K562 (cell line): ENCODE results near the gene MRPL16. TPM values are rescaled to one million over a fixed set of nuclear protein-coding genes. Genes with fewer than 3 reads are reported as not detected.
"Not testable (repeated sequence)": the region's sequence is repeated elsewhere in the genome, so short reads cannot be mapped to it uniquely, and the experiment has no call there.

Experiments used
- ATAC-seq: fragments of 200-7000 bp; cut with Tn5 transposase; 3 replicates; pipeline ENCODE4 v1.9.1; 2020; ENCODE audit warnings: moderate library complexity
- BruUV-seq: library from RNA; stranded (reverse); fragments of 400-500 nt; replicated peaks from 2 replicates; lab custom pipeline; 2021; lab: Mats Ljungman, UMichigan
- CTCF ChIA-PET: fragments of 300-600 bp; formaldehyde crosslinking; extraction: SDS; loops from one replicate; lab custom pipeline; 2021; ENCODE audit warnings: low intra/inter-chr PET ratio; lab: Yijun Ruan, JAX
- POLR2A ChIA-PET: fragments of 300-600, 350-650 bp; sonication (Branson Sonifier 250); formaldehyde crosslinking; extraction: SDS; loops from one replicate; lab custom pipeline; 2021; ENCODE audit warnings: antibody characterized with exemption, inconsistent platforms; lab: Yijun Ruan, JAX
- DNase-seq, 4 experiments: peaks; one replicate each; pipeline versions ENCODE4 v3.0.0 to v3.0.0-alpha.2; 2011 to 2018; ENCODE audit warnings: low spot score in 3 of 4, mixed read lengths in 3 of 4; ENCODE audit errors: extremely low read depth in 1 of 4
- FAIRE-seq: peaks from 2 replicates; lab custom pipeline; 2011; peaks lifted over from hg19 to GRCh38; lab: Jason Lieb, UNC
- H2AFZ ChIP-seq: 2 replicates; pipeline ENCODE4 v1.6.0; 2011; ENCODE audit warnings: low read depth, low read length, control low read depth, inconsistent platforms
- H3K27ac ChIP-seq: fragments of 200-600 bp; 3 replicates; pipeline ENCODE4 v1.8.0; 2011; ENCODE audit warnings: low read depth, mild to moderate bottlenecking, control low read depth, inconsistent platforms, low read length, moderate library complexity, mixed read lengths; ENCODE audit errors: extremely low read depth
- H3K27me3 ChIP-seq, 2 experiments: fragments of 300-600 bp in 1 of 2; 2 replicates in 1 of 2; 3 replicates in 1 of 2; pipeline versions ENCODE4 v1.6.0 to v1.8.0; 2011; ENCODE audit warnings: inconsistent platforms in 2 of 2, low read length in 2 of 2, mild to moderate bottlenecking in 1 of 2, mixed read lengths in 1 of 2, moderate library complexity in 1 of 2; ENCODE audit not compliant: control insufficient read depth in 2 of 2, insufficient read depth in 2 of 2
- H3K36me3 ChIP-seq: fragments of 300-600 bp; 3 replicates; pipeline ENCODE4 v1.8.0; 2011; ENCODE audit warnings: mild to moderate bottlenecking, low read length, inconsistent platforms; ENCODE audit not compliant: control insufficient read depth, insufficient read depth
- H3K4me1 ChIP-seq, 2 experiments: fragments of 200-600 bp in 1 of 2; replicated peaks in 1 of 2; 2 replicates in 1 of 2; 3 replicates in 1 of 2; pipeline versions ENCODE4 v1.5.1 to v1.8.0; 2011; ENCODE audit warnings: inconsistent platforms in 2 of 2, low read length in 2 of 2, mild to moderate bottlenecking in 1 of 2, mixed read lengths in 1 of 2, moderate library complexity in 1 of 2; ENCODE audit not compliant: control insufficient read depth in 2 of 2, insufficient read depth in 2 of 2
- H3K4me2 ChIP-seq: 2 replicates; pipeline ENCODE4 v1.6.1; 2011; ENCODE audit warnings: low read length, control low read depth, inconsistent platforms, mixed read lengths; ENCODE audit not compliant: insufficient read depth
- H3K4me3 ChIP-seq: fragments of 200-600 bp; sonication (generic), shearing (Covaris generic); 2 replicates; pipeline ENCODE4 v1.5.1; 2016; ENCODE audit warnings: control low read depth, inconsistent platforms
- H3K79me2 ChIP-seq: fragments of 200-600 bp; 3 replicates; pipeline ENCODE4 v1.8.0; 2011; ENCODE audit warnings: low read length, inconsistent platforms; ENCODE audit not compliant: control insufficient read depth, insufficient read depth
- H3K9ac ChIP-seq, 2 experiments: 2 replicates each; pipeline versions ENCODE4 v1.6.0 to v1.6.1; 2011; ENCODE audit warnings: low read depth in 2 of 2, low read length in 2 of 2, control low read depth in 1 of 2, inconsistent platforms in 1 of 2, mild to moderate bottlenecking in 1 of 2, mixed read lengths in 1 of 2; ENCODE audit not compliant: insufficient read depth in 1 of 2
- H3K9me1 ChIP-seq: one replicate; pipeline ENCODE4 v1.6.0; 2011; ENCODE audit warnings: inconsistent platforms, mild to moderate bottlenecking, low read length, moderate library complexity; ENCODE audit not compliant: control insufficient read depth, insufficient read depth
- H3K9me3 ChIP-seq: replicated peaks from 2 replicates; pipeline ENCODE4 v1.5.1; 2011; ENCODE audit warnings: low read depth, low read length, inconsistent platforms; ENCODE audit not compliant: control insufficient read depth, insufficient read depth
- H4K20me1 ChIP-seq: replicated peaks from 2 replicates; pipeline ENCODE4 v1.6.1; 2011; ENCODE audit warnings: low read length, inconsistent platforms, mixed read lengths; ENCODE audit not compliant: control insufficient read depth, insufficient read depth
- FOXM1 ChIP-seq, 2 experiments: fragments of 450-650 bp in 1 of 2; sonication (generic) in 1 of 2; formaldehyde crosslinking in 1 of 2; IDR thresholded peaks; 2 replicates each; pipeline versions ENCODE4 v1.6.1 to v1.9.0; 2017 to 2022; ENCODE audit warnings: low read depth in 2 of 2, mild to moderate bottlenecking in 2 of 2, missing genetic modification reagents in 1 of 2, moderate library complexity in 1 of 2
- KDM1A ChIP-seq, 2 experiments: fragments of 450-650 bp; IDR thresholded peaks; 2 replicates each; pipeline ENCODE4 v1.6.1; 2016; ENCODE audit warnings: mild to moderate bottlenecking in 2 of 2
- KLF16 ChIP-seq: IDR thresholded peaks from 2 replicates; pipeline ENCODE4 v1.6.1; 2016; ENCODE audit warnings: antibody characterized with exemption
- MEIS2 ChIP-seq: fragments of 450-650 bp; IDR thresholded peaks from 2 replicates; pipeline ENCODE4 v1.6.1; 2014; ENCODE audit warnings: mild to moderate bottlenecking; ENCODE audit not compliant: partially characterized antibody
- NR2C1 ChIP-seq, 2 experiments: fragments of 450-650 bp; IDR thresholded peaks; 2 replicates each; pipeline ENCODE4 v1.6.1; 2017; ENCODE audit warnings: mild to moderate bottlenecking in 2 of 2, antibody characterized with exemption in 1 of 2, inconsistent platforms in 1 of 2, missing compliant biosample characterization in 1 of 2, missing genetic modification characterization in 1 of 2
- PRDM10 ChIP-seq: fragments of 450-650 bp; IDR thresholded peaks from 2 replicates; pipeline ENCODE4 v1.6.1; 2018; ENCODE audit not compliant: partially characterized antibody
- WGBS: fragments of 100-300 bp; shearing (Covaris generic); methylation state at CpG from one replicate; pipeline ENCODE4 v1.1.6; 2016; ENCODE audit warnings: low coverage, mixed read lengths; ENCODE audit not compliant: insufficient coverage; ENCODE audit errors: missing lambda C conversion rate; 5-methylcytosine and 5-hydroxymethylcytosine counted together
- in situ Hi-C: fragments of 300-500 bp; cut with MboI; formaldehyde crosslinking; loops from 4 replicates; pipeline ENCODE4 v1.15.0; 2018; ENCODE audit warnings: inconsistent platforms, mixed read lengths
- intact Hi-C: fragments of 100-400 bp; cut with micrococcal nuclease; formaldehyde crosslinking; loops from 2 replicates; pipeline ENCODE4 v1.14.2; 2022
- polyA plus RNA-seq, 8 experiments: library from polyadenylated mRNA; depleted of rRNA in 4 of 8; stranded (reverse) in 5 of 8; unstranded in 3 of 8; fragments of >200 nt; fragmentation: Nextera tagmentation in 2 of 8; fragmentation: Illumina TruSeq in 1 of 8; extraction: Ambion mirVana in 2 of 8; extraction: Trizol in 1 of 8; gene quantifications; 2 replicates each; pipeline versions ENCODE4 v1.2.1 to v1.2.3, GENCODE V29; 2011 to 2014; ENCODE audit warnings: inconsistent platforms in 1 of 8, missing spikeins in 1 of 8
- total RNA-seq, 7 experiments: library from RNA; depleted of rRNA in 6 of 7; stranded (reverse); fragments of >200 nt in 6 of 7; fragmentation: Illumina TruSeq in 2 of 7; extraction: Trizol in 2 of 7; gene quantifications; 2 replicates each; pipeline versions ENCODE4 v1.2.1 to v1.2.3, GENCODE V29; 2011 to 2021; ENCODE audit warnings: low replicate concordance in 1 of 7

MRPL16 gene
- total and polyA plus RNA-seq, 9 of the 15 experiments (the other 6 are each of a cell fraction or from before 2014, with no cell fraction given): 63.3 to 209 (median 157) TPM

DNA sequence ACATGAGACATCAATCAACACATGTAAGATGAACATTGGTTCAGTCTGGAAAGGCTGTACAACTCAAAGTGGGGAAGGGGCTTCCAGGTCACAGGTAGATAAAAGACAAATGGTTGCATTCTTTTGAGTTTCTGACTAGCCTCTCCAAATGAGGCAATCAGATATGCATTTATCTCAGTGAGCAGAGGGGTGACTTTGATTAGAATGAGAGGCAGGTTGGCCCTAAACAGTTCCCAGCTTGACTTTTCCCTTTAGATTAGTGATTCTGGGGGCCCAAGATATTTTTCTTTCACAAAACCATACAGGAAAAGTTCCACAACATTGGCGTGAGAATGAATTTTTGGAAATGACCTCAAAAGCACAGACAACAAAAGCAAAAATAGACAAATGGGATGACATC, 5.9 kb upstream of the MRPL16 start (continued):
- TF ChIP-seq KDM1A (IDR thresholded peaks at IDR 0.05) (peak; percentile 67 to 69), KLF16 (peak; percentile 58; the same call in 1 of the 2 replicates), FOXM1 (IDR thresholded peaks at IDR 0.05; ENCODE audit: low read depth) (peak; percentile 47; the same call in 1 of the 2 replicates), MEIS2 (peak; percentile 46)
- not testable (repeated sequence) for TF ChIP-seq FOXM1 (CRISPR knock-in tag; IDR thresholded peaks at IDR 0.05; ENCODE audit: low read depth)

DNA sequence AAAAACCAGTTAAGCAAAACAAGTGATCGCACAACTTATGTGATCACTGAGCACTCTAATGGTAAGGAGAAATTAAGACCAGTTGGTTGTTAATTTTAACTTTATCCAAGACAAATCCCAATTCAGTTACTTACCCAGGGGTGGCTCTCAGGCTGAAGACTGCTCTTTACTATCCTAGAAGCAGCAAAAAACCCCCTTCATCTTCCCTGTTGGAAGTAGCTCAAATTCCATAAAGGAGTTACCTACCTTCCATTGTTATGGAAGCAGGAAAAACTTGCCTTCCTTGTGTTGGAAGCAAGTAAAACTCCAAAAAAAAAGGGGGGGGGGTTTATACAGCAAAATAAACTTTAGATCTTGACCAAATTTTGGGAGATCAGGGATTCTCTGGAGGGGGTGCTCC, 5.2 kb upstream of the MRPL16 start:
- no peak for ATAC-seq
- H3K27me3 ChIP-seq: no peaks in the 10 kb centered on the region
- no peaks in the 10 kb centered on the region for H3K9me1 ChIP-seq
- peaks cover 0 to 26% of the 10 kb centered on the region in 2 experiments; a peak in 4 of 5 replicates for H3K4me1 ChIP-seq
- intact Hi-C loops (loop anchor here (10.0 kb wide), 1 partner anchor 519 kb away; no protein-coding TSS in a partner anchor), in situ Hi-C loops (no loop called here)
- CTCF ChIA-PET: no interaction called here
- no peak for FAIRE-seq
- BruUV-seq: no TSS peak
- no peak overlapping the region for H3K27ac ChIP-seq
- WGBS: 92% methylated on average over 1 of the region's 1 CpG
- no peak overlapping the region for H3K4me3 ChIP-seq
- no peak overlapping the region for H3K9ac ChIP-seq
- POLR2A ChIA-PET: interaction anchor here (0.7 to 0.8 kb wide), 2 partner anchors 9 to 321 kb away, joined by 3 read pairs; no protein-coding TSS in a partner anchor
- TF ChIP-seq PRDM10: peak; percentile 63
- no peak for TF ChIP-seq NR2C1 (IDR thresholded peaks at IDR 0.05)
- no peak for TF ChIP-seq NR2C1 (tag; IDR thresholded peaks at IDR 0.05)
- H3K9me3 ChIP-seq: no peaks in the 10 kb centered on the region
- H4K20me1 ChIP-seq: no peaks in the 10 kb centered on the region
- H3K36me3 ChIP-seq: no peaks in the 10 kb centered on the region
- peaks cover 5% of the 10 kb centered on the region; the same call in 2 of the 3 replicates for H3K79me2 ChIP-seq
- no peak overlapping the region for H3K4me2 ChIP-seq
- peak overlapping the region; percentile 46; the same call in 1 of the 2 replicates for H2AFZ ChIP-seq
- no peak for DNase-seq
